Measurements from ENCODE around the gene AHCYL2. TPM values are rescaled to one million over a fixed set of nuclear protein-coding genes. Genes with fewer than 3 reads are reported as not detected.
"Not testable (repeated sequence)": the region's sequence is repeated elsewhere in the genome, so short reads cannot be mapped to it uniquely, and the experiment has no call there.

The AHCYL2 gene
- total RNA-seq, 2 experiments from 2014 or later = 7.0 to 7.6 TPM

GRCh38 chr7:129388333-129389098 is 163.7 kb downstream of the AHCYL2 start:
- POLR2A ChIA-PET = interaction anchor here (0.5 to 0.7 kb wide), 2 partner anchors 392 to 1573 kb away, joined by 3 read pairs; no protein-coding TSS in a partner anchor

GRCh38 chr7:129389829-129390228 is 165.0 kb downstream of the AHCYL2 start:
- ChIA-PET CTCF (interaction anchor here (1.3 to 2.0 kb wide), 3 partner anchors 10 to 22 kb away, joined by 3 to 7 read pairs (median 4); no protein-coding TSS in a partner anchor), POLR2A (no interaction called here)

More at GRCh38 chr7:129388333-129389098, 163.7 kb downstream of the AHCYL2 start:
- CTCF ChIA-PET = interaction anchor here (0.6 to 2.0 kb wide), 6 partner anchors 9 to 83 kb away, joined by 3 to 7 read pairs (median 4); no protein-coding TSS in a partner anchor

- POLR2A ChIA-PET = no interaction called here
Measured at GRCh38 chr7:129390314-129390713, 165.5 kb downstream of the AHCYL2 start.

GRCh38 chr7:129391546-129392171 is 166.8 kb downstream of the AHCYL2 start:
- CTCF ChIA-PET = no interaction called here
- POLR2A ChIA-PET = no interaction called here

More at GRCh38 chr7:129390314-129390713, 165.5 kb downstream of the AHCYL2 start:
- CTCF ChIA-PET = interaction anchor here (1.3 to 2.0 kb wide), 3 partner anchors 11 to 23 kb away, joined by 3 to 7 read pairs (median 4); no protein-coding TSS in a partner anchor

- ChIA-PET CTCF (no interaction called here), POLR2A (no interaction called here)
Measured at GRCh38 chr7:129393255-129393654, 168.4 kb downstream of the AHCYL2 start.

- POLR2A ChIA-PET = no interaction called here
- CTCF ChIA-PET = no interaction called here
Measured at GRCh38 chr7:129394101-129394500, 169.3 kb downstream of the AHCYL2 start.

GRCh38 chr7:129394982-129395914 is 170.4 kb downstream of the AHCYL2 start:
- POLR2A ChIA-PET = no interaction called here

GRCh38 chr7:129401228-129401966 is 176.6 kb downstream of the AHCYL2 start:
- POLR2A ChIA-PET = interaction anchor here (0.6 kb wide), 1 partner anchor 238 kb away, joined by 7 read pairs; no protein-coding TSS in a partner anchor
- CTCF ChIA-PET = interaction anchor here (0.7 to 2.0 kb wide), 4 partner anchors 28 to 71 kb away, joined by 3 to 8 read pairs (median 4); no protein-coding TSS in a partner anchor

More at GRCh38 chr7:129394982-129395914, 170.4 kb downstream of the AHCYL2 start:
- CTCF ChIA-PET = no interaction called here

- ChIA-PET CTCF (interaction anchor here (0.7 to 2.0 kb wide), 6 partner anchors 28 to 70 kb away, joined by 3 to 8 read pairs (median 4); no protein-coding TSS in a partner anchor), POLR2A (interaction anchor here (0.6 kb wide), 1 partner anchor 237 kb away, joined by 7 read pairs; no protein-coding TSS in a partner anchor)
Measured at GRCh38 chr7:129401967-129402860, 177.4 kb downstream of the AHCYL2 start.

GRCh38 chr7:129405527-129405926 is 180.7 kb downstream of the AHCYL2 start:
- CTCF ChIA-PET = interaction anchor here (1.1 kb wide), 1 partner anchor 38 kb away, joined by 3 read pairs; no protein-coding TSS in a partner anchor

GRCh38 chr7:129410238-129410637 is 185.4 kb downstream of the AHCYL2 start:
- POLR2A ChIA-PET, CTCF ChIA-PET: not testable (repeated sequence)

More at GRCh38 chr7:129405527-129405926, 180.7 kb downstream of the AHCYL2 start:
- POLR2A ChIA-PET = no interaction called here

- ChIA-PET CTCF (no interaction called here), POLR2A (no interaction called here)
Measured at GRCh38 chr7:129412501-129412900, 187.7 kb downstream of the AHCYL2 start.

GRCh38 chr7:129417073-129417472 is 192.2 kb downstream of the AHCYL2 start:
- ChIA-PET CTCF (no interaction called here), POLR2A (interaction anchor here (0.6 kb wide), 1 partner anchor 114 kb away, joined by 3 read pairs; no protein-coding TSS in a partner anchor)

- ChIA-PET POLR2A (no interaction called here), CTCF (interaction anchor here (0.6 kb wide), 1 partner anchor 150 kb away, joined by 3 read pairs; no protein-coding TSS in a partner anchor)
Measured at GRCh38 chr7:129421717-129422250, 197.0 kb downstream of the AHCYL2 start.

- POLR2A ChIA-PET = no interaction called here
- CTCF ChIA-PET = interaction anchor here (1.1 kb wide), 1 partner anchor 21 kb away, joined by 3 read pairs; no protein-coding TSS in a partner anchor
Measured at GRCh38 chr7:129422727-129423126, 197.9 kb downstream of the AHCYL2 start.

- ChIA-PET CTCF (interaction anchor here (1.1 to 1.4 kb wide), 2 partner anchors 15 to 19 kb away, joined by 3 read pairs; no protein-coding TSS in a partner anchor), POLR2A (no interaction called here)
Measured at GRCh38 chr7:129423700-129424410, 199.0 kb downstream of the AHCYL2 start.

All from activated CD8-positive, alpha-beta memory T cell treated with anti-CD3 and anti-CD28 coated beads for 36 hours (primary cell).